ENCODE measurements around the gene CYB561D1. TPM values are rescaled to one million over a fixed set of nuclear protein-coding genes. Genes with fewer than 3 reads are reported as not detected.

CYB561D1 gene
- total and polyA plus RNA-seq, 2 of the 13 experiments (the other 11 are each of a cell fraction or from before 2014, with no cell fraction given), result 3.9 to 4.1 TPM

DNA sequence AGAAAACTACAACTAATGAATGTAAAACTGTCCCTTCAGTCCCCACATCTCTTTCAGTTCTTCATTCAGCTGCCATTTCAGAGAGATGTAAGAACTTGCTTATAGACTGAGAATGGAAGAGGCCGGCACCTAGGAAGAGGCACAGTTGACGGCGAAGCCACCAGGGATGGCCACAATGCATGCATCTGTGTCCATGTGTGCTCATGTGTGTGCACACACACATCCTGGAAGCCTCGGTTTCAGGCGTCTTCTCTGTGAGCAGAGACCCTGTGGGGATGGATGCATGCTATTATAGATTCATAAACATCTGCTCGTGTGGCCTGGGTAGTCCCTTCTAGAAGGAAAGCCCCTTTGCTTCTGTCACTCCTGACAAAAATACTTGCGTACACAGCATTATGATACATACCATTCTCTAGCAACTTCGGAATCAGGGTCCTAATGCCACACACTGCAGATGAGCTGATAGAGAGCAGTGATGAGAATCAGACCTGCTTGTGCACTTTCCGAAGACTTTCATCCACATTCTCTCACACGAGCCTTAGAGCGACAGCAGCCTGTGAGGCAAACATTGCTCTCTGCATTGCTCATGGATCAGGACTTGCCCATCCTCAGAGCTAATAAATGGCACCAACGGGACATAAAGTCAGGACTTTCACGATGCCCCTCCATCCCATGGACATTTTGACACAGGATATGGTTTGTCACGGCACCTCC is 33.4 kb downstream of the CYB561D1 start:
- in situ Hi-C loops (cut with HindIII; ENCODE audit: extremely low pct_ligation_motif_present, low pct_unique_long_range_greater_than_20kb), result no loop called here
- POLR2A ChIA-PET, result no interaction called here
- TF ChIP-seq ZNF883 (CRISPR knock-in tag; IDR thresholded peaks at IDR 0.05; ENCODE audit: not compliant biosample characterization) (no peak), RFX3 (CRISPR knock-in tag; IDR thresholded peaks at IDR 0.05) (no peak), NONO (IDR thresholded peaks at IDR 0.05) (no peak), NONO (CRISPR knock-in tag; conservative IDR thresholded peaks at IDR 0.05) (no peak), ZNF33B (CRISPR knock-in tag; IDR thresholded peaks at IDR 0.05) (no peak), SMARCE1 (IDR thresholded peaks at IDR 0.05; ENCODE audit: borderline replicate concordance) (no peak), SOX5 (CRISPR knock-in tag; IDR thresholded peaks at IDR 0.05; ENCODE audit: borderline replicate concordance) (no peak), ZNF136 (CRISPR knock-in tag; IDR thresholded peaks at IDR 0.05; ENCODE audit: low read depth) (no peak), SETDB1 (CRISPR knock-in tag; IDR thresholded peaks at IDR 0.05; ENCODE audit: borderline replicate concordance) (no peak), ZNF331 (CRISPR knock-in tag; IDR thresholded peaks at IDR 0.05) (no peak), FOXA3 (CRISPR knock-in tag; IDR thresholded peaks at IDR 0.05) (no peak)
- TF ChIP-seq, protein P1, sequence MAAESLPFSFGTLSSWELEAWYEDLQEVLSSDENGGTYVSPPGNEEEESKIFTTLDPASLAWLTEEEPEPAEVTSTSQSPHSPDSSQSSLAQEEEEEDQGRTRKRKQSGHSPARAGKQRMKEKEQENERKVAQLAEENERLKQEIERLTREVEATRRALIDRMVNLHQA (CRISPR knock-in tag; IDR thresholded peaks at IDR 0.05), result no peak
- TF ChIP-seq, protein P2, sequence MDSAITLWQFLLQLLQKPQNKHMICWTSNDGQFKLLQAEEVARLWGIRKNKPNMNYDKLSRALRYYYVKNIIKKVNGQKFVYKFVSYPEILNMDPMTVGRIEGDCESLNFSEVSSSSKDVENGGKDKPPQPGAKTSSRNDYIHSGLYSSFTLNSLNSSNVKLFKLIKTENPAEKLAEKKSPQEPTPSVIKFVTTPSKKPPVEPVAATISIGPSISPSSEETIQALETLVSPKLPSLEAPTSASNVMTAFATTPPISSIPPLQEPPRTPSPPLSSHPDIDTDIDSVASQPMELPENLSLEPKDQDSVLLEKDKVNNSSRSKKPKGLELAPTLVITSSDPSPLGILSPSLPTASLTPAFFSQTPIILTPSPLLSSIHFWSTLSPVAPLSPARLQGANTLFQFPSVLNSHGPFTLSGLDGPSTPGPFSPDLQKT (CRISPR knock-in tag; IDR thresholded peaks at IDR 0.05; ENCODE audit: borderline replicate concordance), result no peak
- TF ChIP-seq, protein P3, sequence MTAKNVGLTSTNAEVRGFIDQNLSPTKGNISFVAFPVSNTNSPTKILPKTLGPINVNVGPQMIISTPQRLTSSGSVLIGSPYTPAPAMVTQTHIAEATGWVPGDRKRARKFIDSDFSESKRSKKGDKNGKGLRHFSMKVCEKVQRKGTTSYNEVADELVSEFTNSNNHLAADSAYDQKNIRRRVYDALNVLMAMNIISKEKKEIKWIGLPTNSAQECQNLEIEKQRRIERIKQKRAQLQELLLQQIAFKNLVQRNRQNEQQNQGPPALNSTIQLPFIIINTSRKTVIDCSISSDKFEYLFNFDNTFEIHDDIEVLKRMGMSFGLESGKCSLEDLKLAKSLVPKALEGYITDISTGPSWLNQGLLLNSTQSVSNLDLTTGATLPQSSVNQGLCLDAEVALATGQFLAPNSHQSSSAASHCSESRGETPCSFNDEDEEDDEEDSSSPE (CRISPR knock-in tag; IDR thresholded peaks at IDR 0.05), result no peak
- TF ChIP-seq, protein P4, sequence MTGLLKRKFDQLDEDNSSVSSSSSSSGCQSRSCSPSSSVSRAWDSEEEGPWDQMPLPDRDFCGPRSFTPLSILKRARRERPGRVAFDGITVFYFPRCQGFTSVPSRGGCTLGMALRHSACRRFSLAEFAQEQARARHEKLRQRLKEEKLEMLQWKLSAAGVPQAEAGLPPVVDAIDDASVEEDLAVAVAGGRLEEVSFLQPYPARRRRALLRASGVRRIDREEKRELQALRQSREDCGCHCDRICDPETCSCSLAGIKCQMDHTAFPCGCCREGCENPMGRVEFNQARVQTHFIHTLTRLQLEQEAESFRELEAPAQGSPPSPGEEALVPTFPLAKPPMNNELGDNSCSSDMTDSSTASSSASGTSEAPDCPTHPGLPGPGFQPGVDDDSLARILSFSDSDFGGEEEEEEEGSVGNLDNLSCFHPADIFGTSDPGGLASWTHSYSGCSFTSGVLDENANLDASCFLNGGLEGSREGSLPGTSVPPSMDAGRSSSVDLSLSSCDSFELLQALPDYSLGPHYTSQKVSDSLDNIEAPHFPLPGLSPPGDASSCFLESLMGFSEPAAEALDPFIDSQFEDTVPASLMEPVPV (CRISPR knock-in tag; IDR thresholded peaks at IDR 0.05), result no peak

More for the DNA sequence above, 33.4 kb downstream of the CYB561D1 start:
- intact Hi-C loops (cut with micrococcal nuclease; ENCODE audit: unreplicated experiment), result no loop called here
- no peak overlapping the region for H3K4me3 ChIP-seq (replicated peaks in 1 of 3; ENCODE audit: insufficient read depth in 1 of 3, low read depth in 2 of 3, low read length in 3 of 3)
- H3K36me3 ChIP-seq (replicated peaks in 1 of 2; ENCODE audit: control insufficient read depth in 1 of 2, insufficient read depth in 2 of 2, low read length in 2 of 2), result no peaks in the 10 kb centered on the region
- no peaks in the 10 kb centered on the region for H3K9me3 ChIP-seq (ENCODE audit: low read length)
- H3K27ac ChIP-seq (ENCODE audit: extremely low read length, insufficient read depth, low read length), result no peak overlapping the region
- no peaks in the 10 kb centered on the region for H4K20me1 ChIP-seq (ENCODE audit: insufficient read depth, low read length)
- no peak for ATAC-seq
- no peak for DNase-seq (ENCODE audit: low spot score)
- FAIRE-seq, result no peak
- H3K79me2 ChIP-seq (ENCODE audit: insufficient read depth, low read length), result no peaks in the 10 kb centered on the region
- peaks cover 7 to 66% of the 10 kb centered on the region in 2 experiments; a peak in 4 of 5 replicates for H3K27me3 ChIP-seq (ENCODE audit: control insufficient read depth in 1 of 2, insufficient read depth in 2 of 2, low read length in 2 of 2)
- CTCF ChIA-PET (ENCODE audit: low intra/inter-chr PET ratio, low total read pairs), result no interaction called here
- 38% methylated on average over 14 of the region's 14 CpGs for WGBS (ENCODE audit: low lambda C conversion rate)
- BruUV-seq (replicated peaks), result no TSS peak
- no peak overlapping the region for H2AFZ ChIP-seq (ENCODE audit: low read length)
- H3K9ac ChIP-seq (ENCODE audit: insufficient read depth, low read depth, low read length), result no peak overlapping the region
- H3K4me1 ChIP-seq (ENCODE audit: insufficient read depth, low read length), result peaks cover 6% of the 10 kb centered on the region; the same call in 1 of the 2 replicates
- H3K4me2 ChIP-seq (ENCODE audit: low read depth, low read length), result no peak overlapping the region
